GM21528 (cell line): ENCODE results near the gene TANC1.

Experiments
- ATAC-seq: cut with Tn5 transposase; IDR thresholded peaks from one replicate; pipeline ENCODE4 v1.9.1; 2021; ENCODE audit warnings: mild to moderate bottlenecking, moderate library complexity; ENCODE audit not compliant: unreplicated experiment, low FRiP score

TANC1 gene

GRCh38 chr2:158960193-158960592 lies 8.2 kb upstream of the TANC1 start:
- ATAC-seq: no peak

GRCh38 chr2:158962074-158962473 lies 6.4 kb upstream of the TANC1 start:
- ATAC-seq: no peak

- ATAC-seq: no peak
These were observed 5.4 kb upstream of the TANC1 start for GRCh38 chr2:158963071-158963470.

- no peak for ATAC-seq
These were observed 3.3 kb upstream of the TANC1 start for GRCh38 chr2:158965107-158965506.

- no peak for ATAC-seq
These were observed 2.8 kb upstream of the TANC1 start for GRCh38 chr2:158965641-158966040.

- ATAC-seq: no peak
These were observed 2.1 kb upstream of the TANC1 start for GRCh38 chr2:158966312-158966711.

- no peak for ATAC-seq
These were observed 1.2 kb upstream of the TANC1 start for GRCh38 chr2:158967114-158967730.

- no peak for ATAC-seq
These were observed 577 bp upstream of the TANC1 start for GRCh38 chr2:158967731-158968395.

GRCh38 chr2:158969162-158969714 lies 798 bp downstream of the TANC1 start:
- peak; percentile 27 for ATAC-seq

GRCh38 chr2:158969715-158970240 lies 1.3 kb downstream of the TANC1 start:
- ATAC-seq: no peak

- no peak for ATAC-seq
These were observed 1.9 kb downstream of the TANC1 start for GRCh38 chr2:158970241-158970751.

- no peak for ATAC-seq
These were observed 4.9 kb downstream of the TANC1 start for GRCh38 chr2:158973116-158973956.

- no peak for ATAC-seq
These were observed 7.0 kb downstream of the TANC1 start for GRCh38 chr2:158975271-158975921.

- no peak for ATAC-seq
These were observed 11.3 kb downstream of the TANC1 start for GRCh38 chr2:158979772-158980171.

- ATAC-seq: no peak
These were observed 16.2 kb downstream of the TANC1 start for GRCh38 chr2:158984604-158985135.

GRCh38 chr2:158988501-158988900 lies 20.1 kb downstream of the TANC1 start:
- ATAC-seq: no peak

- ATAC-seq: no peak
These were observed 20.7 kb downstream of the TANC1 start for GRCh38 chr2:158989165-158989564.

- ATAC-seq: no peak
These were observed 22.2 kb downstream of the TANC1 start for GRCh38 chr2:158990397-158991214.

- ATAC-seq: no peak
These were observed 24.6 kb downstream of the TANC1 start for GRCh38 chr2:158993030-158993429.
